T-helper 1 cell (primary cell): ENCODE data around the gene FAM161B.
"Not testable (repeated sequence)": the region's sequence is repeated elsewhere in the genome, so short reads cannot be mapped to it uniquely, and the experiment has no call there.

Source experiments
- DNase-seq, 5 donors: peaks; one replicate each; pipeline ENCODE4 v3.0.0-alpha.2; 2012 to 2020
- total RNA-seq, 4 donors: gene quantifications; one replicate each; lab custom pipeline; 2026; lab: John Stamatoyannopoulos, UW

The FAM161B gene
- total RNA-seq, result 3.6 to 12.6 (median 8.8) reads per million in 4 donors

GRCh38 chr14:73949752-73950734 is at the start of gene FAM161B, which contains the start of gene COQ6:
Gene FAM161B (minus strand): TSS chr14:73950094. CDS start chr14:73950026, 68 bp downstream.
Gene COQ6 (plus strand): TSS chr14:73950302. CDS start chr14:73950333, 31 bp downstream.
- peak; percentile 83 to 95 (median 90) for DNase-seq

- no peak for DNase-seq
Observed at GRCh38 chr14:73998726-73999125, 48.8 kb upstream of the FAM161B start.

- no peak for DNase-seq
Observed at GRCh38 chr14:73997944-73998447, 48.1 kb upstream of the FAM161B start.

- DNase-seq, result no peak
Observed at GRCh38 chr14:73997108-73997943, 47.4 kb upstream of the FAM161B start.

GRCh38 chr14:73996731-73997107 is 46.8 kb upstream of the FAM161B start:
- DNase-seq, result no peak

GRCh38 chr14:73995977-73996378 is 46.1 kb upstream of the FAM161B start:
- DNase-seq, result no peak

GRCh38 chr14:73994926-73995325 is 45.0 kb upstream of the FAM161B start:
- not testable (repeated sequence) for DNase-seq

GRCh38 chr14:73991092-73991491 is 41.2 kb upstream of the FAM161B start:
- DNase-seq, result no peak

- not testable (repeated sequence) for DNase-seq
Observed at GRCh38 chr14:73988656-73989055, 38.8 kb upstream of the FAM161B start.

- DNase-seq, result no peak
Observed at GRCh38 chr14:73988065-73988464, 38.2 kb upstream of the FAM161B start.

GRCh38 chr14:73977896-73978295 is 28.0 kb upstream of the FAM161B start:
- no peak for DNase-seq

- DNase-seq, result no peak
Observed at GRCh38 chr14:73976125-73976524, 26.2 kb upstream of the FAM161B start.

GRCh38 chr14:73973497-73973896 is 23.6 kb upstream of the FAM161B start:
- no peak for DNase-seq

GRCh38 chr14:73968885-73969284 is 19.0 kb upstream of the FAM161B start:
- no peak for DNase-seq

- no peak for DNase-seq
Observed at GRCh38 chr14:73965216-73965615, 15.3 kb upstream of the FAM161B start.

- no peak for DNase-seq
Observed at GRCh38 chr14:73961192-73961591, 11.3 kb upstream of the FAM161B start.

GRCh38 chr14:73958591-73958990 is 8.7 kb upstream of the FAM161B start:
- no peak for DNase-seq

- no peak for DNase-seq
Observed at GRCh38 chr14:73955674-73956073, 5.8 kb upstream of the FAM161B start.

- no peak for DNase-seq
Observed at GRCh38 chr14:73953731-73954130, 3.8 kb upstream of the FAM161B start.

GRCh38 chr14:73945159-73945670 is 4.7 kb downstream of the FAM161B start:
- no peak for DNase-seq

GRCh38 chr14:73944432-73945158 is 5.3 kb downstream of the FAM161B start:
- DNase-seq, result no peak

- no peak for DNase-seq
Observed at GRCh38 chr14:73943083-73943482, 6.8 kb downstream of the FAM161B start.
